CD14-positive monocyte (primary cell): Measurements from ENCODE around the gene C1QBP. TPM values are rescaled to one million over a fixed set of nuclear protein-coding genes. Genes with fewer than 3 reads are reported as not detected.

Experiments used
- DNase-seq, 3 donors: peaks; one replicate each; pipeline ENCODE4 v3.0.0-alpha.2; 2011 to 2022
- H2AFZ ChIP-seq: 2 replicates; pipeline ENCODE4 v1.6.0; 2012; ENCODE audit warnings: mild to moderate bottlenecking, low read depth, low read length, inconsistent platforms; ENCODE audit not compliant: insufficient read depth, poor library complexity, severe bottlenecking
- H3K27ac ChIP-seq, 2 donors: 1 replicate in 1 of 2; 2 replicates in 1 of 2; pipeline ENCODE4 v1.5.1; 2012 to 2013; ENCODE audit warnings: low read length in 2 of 2, control low read depth in 1 of 2, inconsistent platforms in 1 of 2, low read depth in 1 of 2, mild to moderate bottlenecking in 1 of 2
- H3K27me3 ChIP-seq, 2 donors: one replicate each; pipeline versions ENCODE4 v1.6.0 to v1.6.1; 2011 to 2013; ENCODE audit warnings: low read length in 2 of 2; ENCODE audit not compliant: control insufficient read depth in 2 of 2, insufficient read depth in 2 of 2
- H3K36me3 ChIP-seq, 2 donors: replicated peaks in 1 of 2; 1 replicate in 1 of 2; 2 replicates in 1 of 2; pipeline versions ENCODE4 v1.5.1 to v1.6.1; 2012 to 2013; ENCODE audit warnings: low read length in 2 of 2, control low read depth in 1 of 2, inconsistent platforms in 1 of 2, mild to moderate bottlenecking in 1 of 2; ENCODE audit not compliant: insufficient read depth in 2 of 2, control insufficient read depth in 1 of 2
- H3K4me1 ChIP-seq, 2 donors: 1 replicate in 1 of 2; 2 replicates in 1 of 2; pipeline versions ENCODE4 v1.5.1 to v1.6.1; 2012 to 2013; ENCODE audit warnings: low read length in 2 of 2, control low read depth in 1 of 2, inconsistent platforms in 1 of 2, mild to moderate bottlenecking in 1 of 2, moderate library complexity in 1 of 2; ENCODE audit not compliant: insufficient read depth in 2 of 2, control insufficient read depth in 1 of 2
- H3K4me2 ChIP-seq: replicated peaks from 2 replicates; pipeline ENCODE3; 2012; ENCODE audit warnings: low read length, moderate library complexity, mild to moderate bottlenecking; ENCODE audit not compliant: poor library complexity, severe bottlenecking; ENCODE audit errors: extremely low read depth
- H3K4me3 ChIP-seq, 3 experiments: fragments of 200-600 bp in 1 of 3; sonication (generic) in 1 of 3; replicated peaks in 1 of 3; 1 replicate in 2 of 3; 2 replicates in 1 of 3; pipeline ENCODE4 v1.5.1; 2011 to 2013; ENCODE audit warnings: low read length in 3 of 3, mild to moderate bottlenecking in 3 of 3, control low read depth in 2 of 3, low read depth in 2 of 3, inconsistent platforms in 1 of 3, moderate library complexity in 1 of 3
- H3K79me2 ChIP-seq: 2 replicates; pipeline ENCODE4 v1.6.0; 2012; ENCODE audit warnings: mild to moderate bottlenecking, control low read depth, inconsistent platforms, low read length, moderate library complexity; ENCODE audit not compliant: insufficient read depth
- H3K9ac ChIP-seq: 2 replicates; pipeline ENCODE4 v1.6.0; 2017; ENCODE audit warnings: low read length, mild to moderate bottlenecking; ENCODE audit not compliant: insufficient read depth, poor library complexity, severe bottlenecking
- H3K9me3 ChIP-seq, 2 donors: replicated peaks in 1 of 2; 1 replicate in 1 of 2; 2 replicates in 1 of 2; pipeline versions ENCODE4 v1.5.1 to v1.6.1; 2012 to 2013; ENCODE audit warnings: low read length in 2 of 2, control low read depth in 1 of 2; ENCODE audit not compliant: control insufficient read depth in 1 of 2, insufficient read depth in 1 of 2
- H4K20me1 ChIP-seq: 2 replicates; pipeline ENCODE4 v1.6.0; 2012; ENCODE audit warnings: mild to moderate bottlenecking, low read length, control low read depth, moderate library complexity; ENCODE audit not compliant: insufficient read depth
- H3K27ac Mint-ChIP-seq, 7 donors: one replicate each; pipeline ENCODE4 v1.8.0; 2020; ENCODE audit warnings: mild to moderate bottlenecking in 7 of 7, mixed read lengths in 7 of 7, moderate library complexity in 6 of 7, inconsistent platforms in 2 of 7
- H3K27me3 Mint-ChIP-seq, 3 donors: one replicate each; pipeline ENCODE4 v1.8.0; 2021 to 2022; ENCODE audit warnings: low read depth in 3 of 3, mild to moderate bottlenecking in 3 of 3, mixed read lengths in 3 of 3, moderate library complexity in 3 of 3, inconsistent platforms in 1 of 3
- H3K36me3 Mint-ChIP-seq, 2 donors: one replicate each; pipeline ENCODE4 v1.8.0; 2020; ENCODE audit warnings: mixed read lengths in 2 of 2, inconsistent platforms in 1 of 2, mild to moderate bottlenecking in 1 of 2
- H3K4me1 Mint-ChIP-seq: one replicate; pipeline ENCODE4 v1.8.0; 2020; ENCODE audit warnings: mild to moderate bottlenecking, mixed read lengths
- H3K4me3 Mint-ChIP-seq, 2 donors: one replicate each; pipeline ENCODE4 v1.8.0; 2020; ENCODE audit warnings: mild to moderate bottlenecking in 2 of 2, mixed read lengths in 2 of 2, moderate library complexity in 1 of 2
- H3K9me3 Mint-ChIP-seq, 7 donors: one replicate each; pipeline ENCODE4 v1.8.0; 2020 to 2022; ENCODE audit warnings: mixed read lengths in 7 of 7, mild to moderate bottlenecking in 6 of 7, moderate library complexity in 6 of 7, inconsistent platforms in 2 of 7
- WGBS: methylation state at CpG from one replicate; pipeline ENCODE4 v1.1.5; 2013; ENCODE audit warnings: missing lambda C conversion rate; ENCODE audit not compliant: insufficient coverage; 5-methylcytosine and 5-hydroxymethylcytosine counted together
- intact Hi-C, 2 donors: fragments of 100-400 bp; cut with micrococcal nuclease; formaldehyde crosslinking; loops; one replicate each; pipeline versions ENCODE4 v1.15.0 to v1.15.1; 2023
- polyA minus RNA-seq: library from RNA; depleted of rRNA, polyadenylated mRNA; stranded (reverse); fragments of >200 nt; gene quantifications from 2 replicates; pipeline ENCODE4 v1.2.3, GENCODE V29; 2012
- polyA plus RNA-seq, 3 donors: library from polyadenylated mRNA; depleted of rRNA in 1 of 3; unstranded in 2 of 3; stranded (reverse) in 1 of 3; fragments of 300-500 nt in 2 of 3; fragments of >200 nt in 1 of 3; fragmentation: Illumina TruSeq in 2 of 3; gene quantifications; 1 replicate in 2 of 3; 2 replicates in 1 of 3; pipeline ENCODE4 v1.2.3, GENCODE V29; 2012 to 2021
- total RNA-seq, 12 experiments: library from RNA in 1 of 12; stranded (reverse) in 1 of 12; fragments of 120-200 nt in 1 of 12; gene quantifications; one replicate each; pipeline ENCODE4 v1.2.4 and lab custom pipeline; 2013 to 2026; ENCODE audit warnings: mixed read lengths in 6 of 12, inconsistent platforms in 1 of 12
- TF ChIP-seq, protein P1 (sequence below): fragments of 200-600 bp; IDR thresholded peaks from one replicate; pipeline ENCODE4 v1.8.0; 2022; ENCODE audit warnings: antibody characterized with exemption, mild to moderate bottlenecking

The C1QBP gene, protein sequence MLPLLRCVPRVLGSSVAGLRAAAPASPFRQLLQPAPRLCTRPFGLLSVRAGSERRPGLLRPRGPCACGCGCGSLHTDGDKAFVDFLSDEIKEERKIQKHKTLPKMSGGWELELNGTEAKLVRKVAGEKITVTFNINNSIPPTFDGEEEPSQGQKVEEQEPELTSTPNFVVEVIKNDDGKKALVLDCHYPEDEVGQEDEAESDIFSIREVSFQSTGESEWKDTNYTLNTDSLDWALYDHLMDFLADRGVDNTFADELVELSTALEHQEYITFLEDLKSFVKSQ
- total RNA-seq (2013), result 86.0 TPM
- polyA plus RNA-seq (100 to 1,000 TPM in 2 of 3 donors, 10 to 100 TPM in 1; 32.7 to 169 (median 122) TPM), polyA minus RNA-seq (36.4 and 53.7 TPM in 2 replicates), total RNA-seq (lab: John Stamatoyannopoulos, UW) (8.5 to 27.9 (median 21.2) reads per million in 11 experiments)

- H3K36me3 Mint-ChIP-seq, result peaks cover 38 to 47% of the 10 kb centered on the region in 2 donors
- peaks cover 18 to 22% of the 10 kb centered on the region in 2 donors for H3K4me1 ChIP-seq
- peaks cover 41% of the 10 kb centered on the region for H3K79me2 ChIP-seq
Measured at GRCh38 chr17:5438716-5439445, at the start of gene C1QBP. C1QBP (minus strand) TSS chr17:5439155; CDS start chr17:5439073, 82 bp downstream.

More at GRCh38 chr17:5438716-5439445, at the start of gene C1QBP:
- peak within 1 kb of the TSS; percentile 62 to 92 (median 85) for H3K27ac Mint-ChIP-seq
- WGBS, result under 1% methylated on average over 72 of the region's 75 CpGs
- Histone ChIP-seq H2AFZ (peak within 1 kb of the TSS; percentile 99), H3K4me3 (peak within 1 kb of the TSS; percentile 60 to 94 (median 70)), H3K4me2 (peak within 1 kb of the TSS; percentile 91), H3K9me3 (no peaks in the 10 kb centered on the region), H3K9ac (peak within 1 kb of the TSS; percentile 78), H3K27ac (peak within 1 kb of the TSS; percentile 59 to 79), H3K27me3 (no peaks in the 10 kb centered on the region), H4K20me1 (peaks cover 8% of the 10 kb centered on the region), H3K36me3 (peaks cover 27 to 66% of the 10 kb centered on the region in 2 donors)
- no peaks in the 10 kb centered on the region for H3K9me3 Mint-ChIP-seq
- TF ChIP-seq, protein P1, sequence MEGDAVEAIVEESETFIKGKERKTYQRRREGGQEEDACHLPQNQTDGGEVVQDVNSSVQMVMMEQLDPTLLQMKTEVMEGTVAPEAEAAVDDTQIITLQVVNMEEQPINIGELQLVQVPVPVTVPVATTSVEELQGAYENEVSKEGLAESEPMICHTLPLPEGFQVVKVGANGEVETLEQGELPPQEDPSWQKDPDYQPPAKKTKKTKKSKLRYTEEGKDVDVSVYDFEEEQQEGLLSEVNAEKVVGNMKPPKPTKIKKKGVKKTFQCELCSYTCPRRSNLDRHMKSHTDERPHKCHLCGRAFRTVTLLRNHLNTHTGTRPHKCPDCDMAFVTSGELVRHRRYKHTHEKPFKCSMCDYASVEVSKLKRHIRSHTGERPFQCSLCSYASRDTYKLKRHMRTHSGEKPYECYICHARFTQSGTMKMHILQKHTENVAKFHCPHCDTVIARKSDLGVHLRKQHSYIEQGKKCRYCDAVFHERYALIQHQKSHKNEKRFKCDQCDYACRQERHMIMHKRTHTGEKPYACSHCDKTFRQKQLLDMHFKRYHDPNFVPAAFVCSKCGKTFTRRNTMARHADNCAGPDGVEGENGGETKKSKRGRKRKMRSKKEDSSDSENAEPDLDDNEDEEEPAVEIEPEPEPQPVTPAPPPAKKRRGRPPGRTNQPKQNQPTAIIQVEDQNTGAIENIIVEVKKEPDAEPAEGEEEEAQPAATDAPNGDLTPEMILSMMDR, result peak; percentile 99
- H3K27me3 Mint-ChIP-seq, result peaks cover 0 to 1% (median 0%) of the 10 kb centered on the region in 3 donors
- intact Hi-C loops, result loop anchor here (2.0 to 10.0 kb wide), 2 partner anchors 20 to 46 kb away; partner anchors contain the start of genes DERL2 (in 1 of the 2), MIS12 (in 1 of the 2) and NUP88 (in 1 of the 2)
- peak within 1 kb of the TSS; percentile 74 to 84 for H3K4me3 Mint-ChIP-seq
- DNase-seq, result peak; percentile 92 to 95 (median 93)
- peaks cover 27% of the 10 kb centered on the region for H3K4me1 Mint-ChIP-seq
